Glutamatergic neuron (in vitro differentiated cells): Measurements from ENCODE around the gene IL17RE. TPM values are rescaled to one million over a fixed set of nuclear protein-coding genes. Genes with fewer than 3 reads are reported as not detected.

Source experiments
- DNase-seq: peaks from one replicate; pipeline ENCODE4 v3.0.0; 2022
- H3K27ac Mint-ChIP-seq: one replicate; pipeline ENCODE4 v1.8.0; 2020; ENCODE audit warnings: mild to moderate bottlenecking, mixed read lengths, inconsistent platforms; ENCODE audit not compliant: unreplicated experiment
- H3K27me3 Mint-ChIP-seq: one replicate; pipeline ENCODE4 v1.8.0; 2020; ENCODE audit warnings: mild to moderate bottlenecking, moderate library complexity, mixed read lengths, inconsistent platforms; ENCODE audit not compliant: unreplicated experiment
- H3K36me3 Mint-ChIP-seq: one replicate; pipeline ENCODE4 v1.8.0; 2020; ENCODE audit warnings: mild to moderate bottlenecking, mixed read lengths, inconsistent platforms; ENCODE audit not compliant: unreplicated experiment
- H3K4me1 Mint-ChIP-seq: one replicate; pipeline ENCODE4 v1.8.0; 2020; ENCODE audit warnings: mild to moderate bottlenecking, low read depth, mixed read lengths, inconsistent platforms; ENCODE audit not compliant: unreplicated experiment
- H3K4me3 Mint-ChIP-seq: one replicate; pipeline ENCODE4 v1.8.0; 2020; ENCODE audit warnings: mild to moderate bottlenecking, mixed read lengths, inconsistent platforms; ENCODE audit not compliant: unreplicated experiment
- H3K9me3 Mint-ChIP-seq: one replicate; pipeline ENCODE4 v1.8.0; 2020; ENCODE audit warnings: mild to moderate bottlenecking, moderate library complexity, mixed read lengths, inconsistent platforms; ENCODE audit not compliant: unreplicated experiment
- CTCF ChIP-seq: fragments of 200-600 bp; sonication (generic); IDR thresholded peaks from one replicate; pipeline ENCODE4 v1.5.0; 2021; ENCODE audit not compliant: partially characterized antibody, unreplicated experiment
- total RNA-seq: library from RNA; stranded (reverse); fragmentation: NEBNext Ultra II Directional; extraction: Animal tissue kit (Norgen Biotek cat#: 25700); gene quantifications from one replicate; pipeline ENCODE4 v1.2.1, GENCODE V29; 2021; ENCODE audit not compliant: unreplicated experiment

The IL17RE gene
- total RNA-seq, 1 donor from 2014 or later: 3.9 TPM

- Mint-ChIP-seq H3K4me3 (no peak overlapping the region), H3K27me3 (peaks cover 2% of the 10 kb centered on the region), H3K27ac (no peak overlapping the region), H3K36me3 (no peaks in the 10 kb centered on the region), H3K9me3 (peaks cover 2% of the 10 kb centered on the region), H3K4me1 (no peaks in the 10 kb centered on the region)
- DNase-seq: no peak
- TF ChIP-seq CTCF: no peak
Observed at GRCh38 chr3:9949626-9950025, 47.0 kb downstream of the IL17RE start.

- Mint-ChIP-seq H3K27me3 (peaks cover 2% of the 10 kb centered on the region), H3K9me3 (peaks cover 2% of the 10 kb centered on the region), H3K4me1 (no peaks in the 10 kb centered on the region), H3K27ac (no peak overlapping the region), H3K36me3 (no peaks in the 10 kb centered on the region), H3K4me3 (peak overlapping the region; percentile 83)
- no peak for TF ChIP-seq CTCF
- DNase-seq: no peak
Observed at GRCh38 chr3:9951126-9951525, 48.5 kb downstream of the IL17RE start.

GRCh38 chr3:9951598-9951961 lies 48.9 kb downstream of the IL17RE start:
- DNase-seq: no peak
- no peaks in the 10 kb centered on the region for H3K36me3 Mint-ChIP-seq
- peak overlapping the region; percentile 83 for H3K4me3 Mint-ChIP-seq
- H3K4me1 Mint-ChIP-seq: no peaks in the 10 kb centered on the region
- H3K27me3 Mint-ChIP-seq: peaks cover 2% of the 10 kb centered on the region
- H3K9me3 Mint-ChIP-seq: peaks cover 2% of the 10 kb centered on the region
- no peak for TF ChIP-seq CTCF
- no peak overlapping the region for H3K27ac Mint-ChIP-seq

- no peak within 1 kb of the TSS for H3K27ac Mint-ChIP-seq
- H3K36me3 Mint-ChIP-seq: no peaks in the 10 kb centered on the region
- peaks cover 2% of the 10 kb centered on the region for H3K9me3 Mint-ChIP-seq
- TF ChIP-seq CTCF: no peak
- no peaks in the 10 kb centered on the region for H3K4me1 Mint-ChIP-seq
- H3K27me3 Mint-ChIP-seq: peaks cover 2% of the 10 kb centered on the region
- H3K4me3 Mint-ChIP-seq: peak within 1 kb of the TSS; percentile 83
- DNase-seq: peak; percentile 81
Observed at GRCh38 chr3:9951962-9952805, 49.5 kb downstream of the IL17RE start, which contains the start of gene PRRT3. PRRT3 (minus strand) TSS chr3:9952408; CDS start chr3:9950115, 2,293 bp downstream.

GRCh38 chr3:9955067-9955502 lies 52.4 kb downstream of the IL17RE start:
- no peak for TF ChIP-seq CTCF
- DNase-seq: no peak
- Mint-ChIP-seq H3K9me3 (peaks cover 2% of the 10 kb centered on the region), H3K36me3 (no peaks in the 10 kb centered on the region), H3K27me3 (peaks cover 2% of the 10 kb centered on the region), H3K4me3 (no peak overlapping the region), H3K4me1 (no peaks in the 10 kb centered on the region), H3K27ac (no peak overlapping the region)
